Activated CD4-positive, alpha-beta T cell treated with anti-CD3 and anti-CD28 coated beads, Interleukin-2, amount 50 U/mL, for 24 hours (primary cell): ENCODE measurements around the gene SLC30A5.
"Not testable (repeated sequence)": the region's sequence is repeated elsewhere in the genome, so short reads cannot be mapped to it uniquely, and the experiment has no call there.

ENCODE experiments used
- DNase-seq, 2 donors: peaks; one replicate each; pipeline ENCODE4 v3.0.0-alpha.2; 2020; ENCODE audit warnings: low read depth in 1 of 2, low spot score in 1 of 2

Gene SLC30A5

DNA sequence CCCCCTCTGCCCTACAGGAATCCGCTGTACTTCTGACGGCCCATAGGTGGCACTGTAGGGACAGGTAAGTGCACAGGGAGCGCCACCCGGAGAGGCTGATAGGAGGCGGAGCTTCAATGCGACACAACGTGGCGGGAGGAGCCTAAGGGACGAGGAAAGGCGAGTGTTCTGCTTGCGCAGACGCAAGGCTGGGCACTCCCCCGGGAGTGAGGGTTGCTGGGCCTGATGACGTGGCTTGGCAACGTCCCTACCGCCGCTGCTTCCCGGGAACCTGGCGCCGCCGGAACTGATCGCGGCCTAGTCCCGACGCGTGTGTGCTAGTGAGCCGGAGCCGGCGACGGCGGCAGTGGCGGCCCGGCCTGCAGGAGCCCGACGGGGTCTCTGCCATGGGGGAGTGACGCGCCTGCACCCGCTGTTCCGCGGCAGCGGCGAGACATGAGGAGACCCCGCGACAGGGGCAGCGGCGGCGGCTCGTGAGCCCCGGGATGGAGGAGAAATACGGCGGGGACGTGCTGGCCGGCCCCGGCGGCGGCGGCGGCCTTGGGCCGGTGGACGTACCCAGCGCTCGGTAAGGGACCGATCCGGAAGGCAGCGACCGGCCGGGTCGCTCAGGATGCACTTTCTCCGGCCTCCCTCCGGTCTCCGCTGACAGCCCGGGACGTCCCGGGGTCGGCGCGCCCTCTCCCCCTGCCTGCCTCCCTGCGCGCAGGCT, at the start of gene SLC30A5:
Gene SLC30A5, plus strand, starts transcription at position 244 of the 712 bp plus-strand sequence. Its CDS starts 242 bp downstream, at position 486.
- peak; percentile 93 to 98 for DNase-seq

DNA sequence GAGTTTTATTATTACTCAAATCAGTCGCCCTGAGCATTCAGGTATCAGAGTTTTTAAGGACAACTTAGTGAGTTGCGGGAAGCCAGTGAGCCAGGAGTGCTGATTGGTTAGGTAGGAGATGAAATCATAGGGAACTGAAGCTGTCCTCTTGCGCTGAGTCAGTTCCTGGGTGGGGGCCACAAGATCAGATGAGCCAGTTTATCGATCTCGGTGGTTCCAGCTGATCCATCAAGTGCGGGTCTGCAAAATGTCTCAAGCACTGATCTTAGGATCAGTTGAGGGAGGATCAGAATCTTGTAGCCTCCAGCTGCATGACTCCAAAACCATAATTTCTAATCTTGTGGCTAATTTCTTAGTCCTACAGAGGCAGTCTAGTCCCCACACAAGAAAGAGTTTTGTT, 48.6 kb upstream of the SLC30A5 start:
- not testable (repeated sequence) for DNase-seq

- DNase-seq: no peak
Measured at GRCh38 chr5:69046375-69046957, 47.3 kb upstream of the SLC30A5 start.

GRCh38 chr5:69048230-69048629, 45.6 kb upstream of the SLC30A5 start:
- no peak for DNase-seq

- DNase-seq: no peak
Measured at GRCh38 chr5:69049151-69049550, 44.7 kb upstream of the SLC30A5 start.

DNA sequence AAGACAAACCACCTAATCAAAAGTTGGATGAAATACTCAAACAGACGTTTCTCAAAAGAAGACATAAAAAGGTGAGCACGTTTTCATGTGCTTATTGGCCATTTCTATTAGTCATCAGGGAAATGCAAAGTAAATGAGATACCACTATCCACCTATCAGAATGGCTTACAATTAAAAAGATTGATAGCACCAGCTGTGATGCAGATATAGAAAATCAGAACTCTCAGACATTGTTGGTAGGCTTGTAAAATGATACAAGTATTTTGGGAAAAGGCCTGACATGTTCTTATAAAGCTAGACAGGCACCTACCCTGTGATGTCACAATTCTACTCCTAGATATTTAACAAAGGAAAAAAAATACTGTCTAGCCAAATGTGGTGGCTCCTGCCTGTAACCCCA, 44.0 kb upstream of the SLC30A5 start:
- DNase-seq: no peak

DNA sequence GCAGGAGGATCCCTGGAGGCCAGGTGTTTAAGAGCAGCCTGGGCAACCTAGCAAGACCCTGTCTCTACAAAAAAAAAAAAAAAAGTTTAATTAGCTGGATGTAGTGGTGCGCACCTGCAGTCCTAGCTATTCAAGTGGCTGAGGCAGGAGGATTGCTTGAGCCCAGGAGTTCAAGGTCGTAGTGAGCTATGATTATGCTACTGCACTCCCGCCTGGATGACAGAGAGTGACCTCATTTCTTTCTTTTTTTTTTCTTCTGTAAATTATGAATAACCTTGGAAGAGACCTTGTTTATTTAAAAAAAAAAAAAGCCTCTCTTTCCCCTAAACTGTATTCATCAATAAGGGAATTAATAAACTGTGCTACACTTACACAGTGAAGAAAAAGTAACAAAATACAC, 43.6 kb upstream of the SLC30A5 start:
- no peak for DNase-seq

- DNase-seq: no peak
Measured at GRCh38 chr5:69052181-69052580, 41.6 kb upstream of the SLC30A5 start.

DNA sequence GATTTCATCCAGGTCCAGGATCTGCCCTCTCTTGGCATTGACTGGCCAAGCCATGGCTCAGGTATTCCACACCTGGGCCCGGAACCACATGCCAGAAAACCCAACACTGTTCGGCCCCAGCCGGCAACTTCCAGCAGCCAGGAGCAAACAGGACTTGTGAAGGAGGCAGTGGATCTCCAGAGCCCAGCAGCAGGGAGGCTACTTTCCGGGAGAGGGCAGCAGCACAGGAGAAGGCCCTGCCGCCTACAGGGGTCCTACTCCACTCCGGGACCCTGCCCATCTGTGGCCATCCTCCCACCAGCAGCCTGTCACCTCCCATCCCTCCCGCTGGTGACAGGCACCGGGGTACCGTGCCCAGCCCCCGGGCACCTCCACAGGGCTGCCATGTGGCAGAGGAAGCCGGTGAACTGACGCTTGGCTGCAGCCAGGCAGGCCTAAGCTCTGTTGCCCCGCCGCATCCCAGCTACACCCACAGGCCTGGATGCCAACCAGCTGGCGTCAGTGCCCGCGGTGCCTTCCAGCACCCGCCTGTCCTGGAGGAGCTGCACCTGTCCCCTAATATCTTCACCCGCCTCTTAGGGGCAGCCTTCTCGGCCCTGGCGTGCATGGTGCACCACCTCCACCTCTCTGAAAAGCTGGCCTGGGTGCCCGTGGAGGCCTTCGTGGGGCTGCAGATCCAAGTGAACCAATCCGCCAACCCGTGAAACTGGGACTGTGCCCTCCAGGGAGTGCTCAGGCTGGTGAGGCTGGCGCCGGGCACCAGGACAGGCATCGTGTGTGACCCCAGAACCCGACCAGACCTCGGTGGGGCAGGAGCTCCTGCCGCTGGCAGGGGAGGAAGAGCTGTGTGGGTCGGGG, 18.9 kb upstream of the SLC30A5 start:
- no peak for DNase-seq

DNA sequence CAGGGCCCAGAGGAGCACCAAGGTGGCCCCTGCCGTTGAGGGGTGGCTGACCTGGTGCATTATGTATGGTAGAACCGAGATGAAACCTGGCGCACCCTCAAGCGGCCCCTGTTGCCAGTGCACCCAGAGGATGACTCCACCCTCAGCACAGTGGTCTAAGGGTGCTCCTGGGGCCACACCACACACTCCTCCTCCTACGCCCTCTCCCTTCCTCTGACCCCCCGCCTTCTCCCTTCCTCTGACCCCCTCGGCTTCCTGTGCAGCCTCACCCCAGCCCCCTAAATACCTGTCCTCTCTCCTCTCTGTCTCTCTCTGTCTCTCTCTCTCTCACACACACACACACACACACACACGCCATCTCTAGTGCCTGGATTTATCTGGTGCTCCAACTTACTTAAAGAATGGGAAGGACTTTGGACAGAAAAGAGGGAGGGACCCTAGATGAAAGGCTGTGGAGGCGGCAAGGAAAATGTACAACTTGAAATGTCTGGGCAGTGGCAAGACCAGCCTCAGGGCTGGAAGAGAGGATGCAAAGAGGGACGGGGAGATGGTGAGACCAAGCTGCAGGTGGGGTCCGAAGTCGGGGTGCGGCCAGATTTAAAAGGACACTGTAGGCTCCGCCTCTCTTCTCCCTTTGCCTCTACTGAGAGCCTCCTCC, 18.2 kb upstream of the SLC30A5 start:
- DNase-seq: no peak

DNA sequence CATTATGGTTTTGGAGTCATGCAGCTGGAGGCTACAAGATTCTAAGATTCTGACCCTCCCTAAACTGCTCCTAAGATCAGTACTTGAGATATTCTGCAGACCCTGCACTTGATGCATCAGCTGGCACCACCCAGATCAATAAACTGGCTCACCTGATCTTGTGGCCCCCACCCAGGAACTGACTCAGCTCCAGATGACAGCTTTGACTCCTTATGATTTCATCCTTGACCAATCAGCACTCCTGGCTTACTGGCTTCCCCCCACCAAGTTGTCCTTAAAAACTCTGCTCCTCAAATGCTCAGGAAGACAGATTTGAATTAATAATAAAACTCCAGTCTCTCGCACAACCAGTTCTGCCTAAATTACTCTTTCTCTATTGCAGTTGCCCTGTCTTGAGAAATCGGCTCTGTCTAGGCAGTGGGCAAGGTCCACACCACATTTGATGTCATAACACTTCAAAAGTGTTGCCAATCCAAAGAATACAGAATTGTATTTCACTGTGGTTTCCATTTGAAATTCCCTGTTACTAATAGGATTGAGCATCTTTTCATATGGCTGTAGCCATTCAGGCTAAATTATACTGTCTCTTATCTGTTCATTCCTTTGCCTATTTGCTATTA, 14.8 kb upstream of the SLC30A5 start:
- no peak for DNase-seq

GRCh38 chr5:69079556-69079955, 14.3 kb upstream of the SLC30A5 start:
- DNase-seq: no peak

DNA sequence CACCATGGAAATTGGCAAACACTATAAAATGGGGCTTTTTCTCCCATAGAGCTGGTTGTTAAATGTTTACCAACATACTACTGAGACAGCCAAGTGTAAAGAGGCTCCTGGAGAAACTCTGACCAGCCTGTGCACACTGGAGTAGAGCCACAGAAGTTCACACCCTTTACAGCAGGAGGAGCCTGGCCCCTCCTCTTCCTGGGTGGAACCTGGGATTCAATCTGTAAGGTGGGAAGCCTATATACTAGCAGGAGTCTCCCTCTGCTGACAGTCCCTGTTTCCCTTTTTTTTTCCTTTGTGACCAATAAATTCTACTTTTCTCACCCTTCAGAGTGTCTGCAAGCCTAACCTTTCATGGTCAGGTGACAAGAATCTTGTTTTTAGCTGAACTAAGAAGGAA, 10.4 kb upstream of the SLC30A5 start:
- DNase-seq: no peak

DNA sequence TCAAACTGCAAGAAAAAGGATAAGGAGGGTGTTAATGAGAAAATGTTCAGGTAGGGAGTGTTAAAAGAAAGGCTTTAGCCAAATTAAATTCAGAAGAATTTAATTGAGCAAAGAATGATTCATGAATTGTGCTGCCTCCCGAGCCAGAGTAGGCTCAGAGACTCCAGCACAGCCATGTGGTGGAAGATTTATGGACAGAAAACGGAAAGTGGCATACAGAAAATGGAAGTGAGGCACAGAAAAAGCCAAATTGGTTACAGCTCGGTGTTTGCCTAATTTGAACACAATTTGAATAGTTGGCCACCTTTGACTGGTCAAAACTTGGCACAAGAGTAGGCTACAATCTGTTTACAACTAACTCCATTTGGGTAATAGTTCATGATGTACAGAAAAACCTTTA, 9.6 kb upstream of the SLC30A5 start:
- no peak for DNase-seq

DNA sequence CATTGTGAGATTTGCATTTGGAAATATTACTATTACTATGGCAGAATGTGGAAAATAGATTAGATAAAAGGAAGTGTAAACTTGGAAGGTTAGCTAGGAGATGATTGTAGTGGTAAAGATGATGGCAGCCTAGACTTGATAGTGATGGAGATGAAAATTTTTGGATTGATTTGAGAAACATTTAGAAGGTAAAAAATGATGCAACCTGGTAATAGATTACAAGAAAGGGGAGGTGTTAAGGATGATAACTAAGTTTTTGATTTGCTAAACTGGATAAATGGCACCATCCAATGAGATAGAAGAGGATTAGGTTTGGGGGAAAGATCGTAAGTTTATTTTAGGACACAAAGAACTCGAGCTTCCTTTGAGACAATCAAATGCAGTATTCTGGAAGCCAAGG, 8.9 kb upstream of the SLC30A5 start:
- DNase-seq: no peak

GRCh38 chr5:69086206-69086605, 7.6 kb upstream of the SLC30A5 start:
- no peak for DNase-seq

GRCh38 chr5:69088006-69088405, 5.8 kb upstream of the SLC30A5 start:
- not testable (repeated sequence) for DNase-seq

- no peak for DNase-seq
Measured at GRCh38 chr5:69090158-69090557, 3.7 kb upstream of the SLC30A5 start.

- no peak for DNase-seq
Measured at GRCh38 chr5:69091771-69092170, 2.0 kb upstream of the SLC30A5 start.

DNA sequence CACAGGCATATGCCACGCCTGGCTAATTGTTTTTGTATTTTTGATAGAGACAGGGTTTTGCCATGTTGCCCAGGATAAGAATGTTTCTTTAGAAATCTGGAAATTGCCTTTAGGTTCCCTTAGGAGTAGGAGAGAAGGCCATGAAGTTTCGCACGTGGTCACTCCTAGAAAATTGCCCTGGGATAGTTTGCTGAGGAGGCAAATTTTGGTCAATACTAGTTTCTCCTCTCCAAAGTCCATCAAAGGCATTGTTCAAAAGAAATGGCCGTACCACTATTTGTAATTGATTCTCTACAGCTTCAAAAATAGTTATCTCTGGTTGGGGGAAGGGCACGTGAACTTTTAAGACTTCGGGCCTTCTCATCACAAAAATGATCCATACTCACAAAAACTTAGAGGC, 845 bp upstream of the SLC30A5 start:
- no peak for DNase-seq

DNA sequence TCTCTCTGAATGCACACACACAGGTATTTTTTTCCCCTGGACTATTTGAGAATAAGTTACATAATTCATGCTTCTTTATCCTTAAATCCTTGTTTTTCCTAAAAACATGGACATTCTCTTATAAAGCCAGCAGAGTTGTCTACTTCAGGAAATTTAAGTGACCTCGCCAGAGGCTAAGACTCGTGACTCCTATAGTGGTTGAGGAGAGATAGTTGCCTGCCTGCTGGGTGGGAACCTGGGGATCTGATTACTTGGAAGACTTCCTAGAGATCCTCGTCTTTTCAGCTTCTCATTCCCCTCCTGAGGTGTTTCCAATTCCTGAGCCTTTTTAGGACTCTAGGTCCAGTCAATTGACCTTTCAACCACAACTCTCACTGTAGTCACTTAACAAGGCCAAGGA, 5.5 kb downstream of the SLC30A5 start:
- no peak for DNase-seq
